OCI-M2 (cell line): ENCODE results near the gene CEMP1.
"Not testable (repeated sequence)": the region's sequence is repeated elsewhere in the genome, so short reads cannot be mapped to it uniquely, and the experiment has no call there.

Experiments used
- DNase-seq: peaks from one replicate; lab custom pipeline; 2025; ENCODE audit not compliant: unreplicated experiment; lab: John Stamatoyannopoulos, UW

Gene CEMP1

DNA sequence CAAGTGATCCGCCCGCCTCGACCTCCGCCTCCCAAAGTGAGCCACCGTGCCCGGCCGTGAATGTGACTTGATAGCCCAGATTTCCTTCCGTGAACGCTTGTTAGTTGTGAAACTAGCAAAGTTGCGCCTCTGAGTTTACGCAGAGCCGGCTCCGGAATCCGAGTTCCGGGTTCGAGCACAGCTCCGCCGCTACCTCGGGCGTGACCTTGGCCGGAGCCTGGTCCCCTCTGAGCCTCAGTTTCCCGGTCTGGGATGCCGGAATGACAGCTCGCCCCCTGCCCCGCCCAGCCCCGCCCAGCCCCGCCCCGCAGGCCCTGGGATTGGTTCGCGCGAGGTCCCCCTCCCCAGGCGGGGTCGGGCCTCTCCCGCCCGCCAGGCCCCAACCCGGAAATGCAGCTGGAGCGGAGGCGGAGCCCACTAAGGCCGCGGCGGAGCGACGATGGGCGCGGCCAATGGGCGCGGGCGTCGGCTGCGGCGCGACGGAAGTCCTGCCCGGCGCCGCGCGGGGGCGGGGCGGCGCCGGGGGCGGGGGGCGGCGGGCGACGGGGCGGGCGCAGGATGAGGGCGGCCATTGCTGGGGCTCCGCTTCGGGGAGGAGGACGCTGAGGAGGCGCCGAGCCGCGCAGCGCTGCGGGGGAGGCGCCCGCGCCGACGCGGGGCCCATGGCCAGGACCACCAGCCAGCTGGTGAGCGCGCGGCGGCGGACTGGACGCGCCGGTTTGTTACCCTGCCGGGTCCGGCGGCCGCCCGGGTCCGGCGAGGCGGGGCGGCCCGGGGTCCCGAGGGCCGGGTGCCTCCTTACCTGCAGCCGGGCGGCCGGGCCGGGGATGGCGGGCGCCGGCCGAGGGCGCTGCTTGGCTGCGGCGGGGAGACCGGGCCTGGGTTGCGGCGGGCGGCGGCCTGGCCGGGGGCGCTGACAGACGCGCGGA is 6.5 kb upstream of the CEMP1 start, which contains the start of gene PDPK1:
Gene PDPK1, plus strand, starts transcription at position 571 of the 929 bp plus-strand sequence. Its CDS starts 92 bp downstream, at position 663.
- no peak for DNase-seq

DNA sequence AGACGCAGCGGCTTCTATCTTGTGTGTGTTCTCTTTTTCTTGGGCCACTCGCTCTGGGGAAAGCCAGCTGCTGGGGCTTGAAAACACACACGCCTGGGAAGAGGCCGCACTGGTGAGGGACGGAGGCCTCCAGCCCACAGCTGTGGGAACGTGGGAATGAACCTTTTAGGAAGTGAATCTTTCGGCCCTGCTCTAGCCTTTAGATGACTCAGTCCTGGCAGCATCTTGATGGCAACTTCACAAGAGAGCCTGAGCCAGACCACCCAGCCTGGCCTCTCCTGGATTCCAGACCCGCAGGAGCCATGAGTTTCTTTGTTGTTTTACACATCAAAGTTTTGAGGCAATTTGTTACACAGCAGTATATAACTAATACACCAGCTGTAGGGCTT is 4.4 kb upstream of the CEMP1 start:
- DNase-seq: no peak

DNA sequence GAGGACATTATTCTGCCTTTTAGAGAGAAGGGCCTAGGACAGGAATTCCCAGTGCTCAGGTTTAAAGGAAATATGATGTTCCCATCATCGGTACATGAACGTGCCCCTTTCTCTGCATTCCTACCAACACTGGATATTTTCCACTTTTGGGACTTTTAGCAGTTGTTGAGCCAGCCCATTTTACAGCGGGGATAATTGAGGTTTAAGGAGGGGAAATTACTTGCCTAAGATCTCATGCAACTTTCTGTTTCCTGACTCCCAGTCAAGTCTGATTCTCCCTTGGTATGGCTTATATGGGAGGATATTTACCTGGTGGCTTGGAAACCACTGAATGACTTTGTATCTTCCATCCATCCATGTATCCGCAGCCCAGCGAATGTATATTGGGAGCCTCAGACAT is 3.1 kb upstream of the CEMP1 start:
- not testable (repeated sequence) for DNase-seq

DNA sequence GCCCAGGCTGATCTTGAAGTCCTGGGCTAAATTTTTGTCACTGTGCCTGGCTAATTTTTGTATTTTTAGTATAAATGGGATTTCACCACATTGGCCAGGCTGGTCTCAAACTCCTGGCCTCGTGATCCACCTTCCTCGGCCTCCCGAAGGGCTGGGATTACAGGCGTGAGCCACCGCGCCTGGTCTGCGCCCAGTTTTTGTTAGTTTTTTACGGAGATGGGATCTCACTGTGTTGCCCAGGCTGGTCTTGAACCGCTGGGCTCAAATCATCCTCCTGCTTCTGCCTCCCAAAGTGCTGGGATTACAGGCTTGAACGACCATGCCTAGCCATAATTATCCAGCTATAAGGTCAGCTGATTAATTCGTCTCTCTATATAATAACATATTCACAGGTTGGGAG is 2.7 kb upstream of the CEMP1 start:
- DNase-seq: no peak

DNA sequence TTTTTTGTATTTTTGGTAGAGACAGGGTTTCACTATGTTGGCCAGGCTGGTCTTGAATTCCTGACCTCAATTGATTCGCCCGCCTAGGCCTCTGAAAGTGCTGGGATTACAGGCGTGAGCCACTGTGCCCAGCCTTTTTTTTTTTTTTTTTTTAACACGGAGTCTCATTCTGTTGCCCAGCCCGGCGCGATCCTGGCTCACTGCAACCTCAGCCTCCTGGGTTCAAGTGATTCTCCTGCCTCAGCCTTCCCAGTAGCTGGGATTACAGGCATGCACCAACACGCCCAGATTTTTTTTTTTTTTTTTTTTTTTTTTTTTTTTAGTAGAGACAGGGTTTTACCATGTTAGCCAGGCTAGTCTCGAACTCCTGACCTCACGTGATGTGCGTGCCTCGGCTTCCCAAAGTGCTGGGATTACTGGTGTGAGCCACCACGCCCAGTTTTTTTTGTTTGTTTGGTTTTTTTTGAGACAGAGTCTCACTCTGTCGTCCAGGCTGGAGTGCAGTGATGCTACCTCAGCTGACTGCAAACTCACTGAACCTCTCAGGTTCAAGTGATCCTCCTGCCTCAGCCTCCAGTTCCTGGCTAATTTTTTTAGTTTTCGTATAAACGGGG is 2.0 kb upstream of the CEMP1 start:
- not testable (repeated sequence) for DNase-seq

DNA sequence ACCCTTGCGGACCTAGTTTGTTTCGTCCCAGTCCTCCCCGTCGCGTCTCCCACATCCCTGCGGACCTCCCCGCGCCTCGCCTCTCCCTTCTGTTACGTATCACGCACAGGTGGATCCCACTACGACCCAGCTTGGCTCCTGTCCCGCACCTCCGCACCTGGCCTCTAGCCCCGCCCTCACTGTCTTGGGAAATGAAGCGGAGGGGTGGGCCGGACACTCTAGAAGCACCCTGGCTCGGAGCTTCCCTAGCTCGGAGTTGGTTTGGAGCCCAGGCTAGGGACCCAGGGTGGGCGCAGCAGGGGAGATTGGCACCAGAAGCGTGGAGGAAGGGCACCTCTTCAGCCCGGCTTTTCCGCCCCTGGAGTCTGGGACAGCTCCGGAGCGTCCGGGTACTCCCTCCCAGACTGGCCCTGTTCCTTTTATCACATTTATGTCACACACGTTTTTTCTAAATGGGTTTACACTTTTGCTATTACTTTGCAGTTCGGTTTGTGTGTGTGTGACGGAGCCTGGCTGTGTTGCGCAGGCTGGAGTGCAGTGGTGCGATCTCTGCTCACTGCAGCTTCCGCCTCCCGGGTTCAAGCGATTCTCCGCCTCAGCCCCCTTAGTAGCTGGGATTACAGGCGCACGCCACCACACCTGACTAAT is 1.4 kb upstream of the CEMP1 start:
- DNase-seq: no peak

DNA sequence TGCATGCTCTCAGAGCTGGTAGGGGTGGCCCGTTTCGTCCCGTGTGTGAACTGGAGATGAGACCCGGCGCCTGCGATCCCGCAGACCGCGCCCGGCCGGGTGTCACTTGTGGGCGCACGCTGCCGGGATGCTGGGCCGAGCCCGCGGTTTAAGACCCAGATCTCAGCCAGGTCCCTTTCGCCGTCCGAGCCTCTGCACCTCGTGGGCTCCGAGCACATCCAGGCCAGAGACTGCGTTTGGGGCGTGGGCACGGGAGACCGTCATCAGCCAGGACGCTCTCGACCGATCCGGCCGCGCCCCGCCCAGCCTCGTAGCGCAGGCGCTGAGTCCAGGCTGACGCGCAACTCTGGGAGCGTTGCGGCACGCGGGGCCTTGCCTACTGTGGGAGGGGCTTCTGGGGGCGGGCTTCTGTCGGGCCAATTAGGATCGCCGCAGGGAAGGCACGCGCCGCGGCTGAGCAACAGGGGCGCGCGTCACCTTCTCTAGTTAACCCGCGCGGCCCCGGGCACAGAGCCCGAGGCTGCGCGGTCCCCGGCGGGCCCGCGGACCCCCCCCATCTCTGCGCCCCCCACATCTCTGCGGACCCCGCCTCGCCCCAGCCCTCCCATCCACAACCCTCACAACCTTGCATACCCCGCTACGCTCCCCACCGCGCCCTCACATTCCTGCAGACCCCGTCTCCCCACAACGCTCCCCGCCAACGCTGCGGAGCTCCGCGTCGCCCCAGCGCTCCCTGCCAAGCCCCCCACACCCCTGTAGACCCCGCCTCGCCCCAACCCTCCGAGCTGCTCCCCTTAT is 687 bp upstream of the CEMP1 start:
- no peak for DNase-seq

DNA sequence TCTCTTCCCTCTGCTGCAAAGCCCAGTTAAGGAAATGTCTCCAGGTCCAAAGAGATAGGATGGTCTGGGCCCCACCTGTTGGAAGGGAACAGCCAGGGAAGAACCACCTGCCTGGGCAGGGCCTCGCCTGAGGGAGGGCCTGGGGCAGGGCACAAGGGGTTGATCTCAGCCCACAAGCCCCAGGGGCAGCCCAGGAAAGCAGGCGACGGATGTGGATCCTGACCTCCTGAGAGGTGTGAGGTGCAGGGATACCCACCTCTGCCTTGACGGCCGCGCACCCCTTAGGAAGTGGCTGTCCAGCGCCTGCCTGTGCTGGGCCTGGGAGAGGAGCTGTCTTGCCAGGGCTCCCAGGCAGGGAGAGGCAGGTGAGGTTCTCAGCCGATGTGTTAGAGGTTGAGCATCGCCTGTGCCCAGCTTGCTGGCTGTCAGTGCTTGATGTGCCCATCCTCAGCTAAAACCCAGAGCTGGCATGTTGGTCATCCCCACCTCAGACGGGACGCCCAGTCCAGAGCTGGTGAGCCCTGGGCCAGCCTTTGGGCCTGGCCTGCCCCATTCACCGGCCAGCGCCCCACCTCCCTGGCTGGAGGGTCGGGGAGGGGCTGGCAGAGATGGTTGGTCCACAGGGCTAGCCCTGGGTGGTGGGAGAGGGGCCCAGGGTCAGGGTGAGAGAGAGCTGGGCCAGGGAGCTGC is 434 bp downstream of the CEMP1 start:
- no peak for DNase-seq

DNA sequence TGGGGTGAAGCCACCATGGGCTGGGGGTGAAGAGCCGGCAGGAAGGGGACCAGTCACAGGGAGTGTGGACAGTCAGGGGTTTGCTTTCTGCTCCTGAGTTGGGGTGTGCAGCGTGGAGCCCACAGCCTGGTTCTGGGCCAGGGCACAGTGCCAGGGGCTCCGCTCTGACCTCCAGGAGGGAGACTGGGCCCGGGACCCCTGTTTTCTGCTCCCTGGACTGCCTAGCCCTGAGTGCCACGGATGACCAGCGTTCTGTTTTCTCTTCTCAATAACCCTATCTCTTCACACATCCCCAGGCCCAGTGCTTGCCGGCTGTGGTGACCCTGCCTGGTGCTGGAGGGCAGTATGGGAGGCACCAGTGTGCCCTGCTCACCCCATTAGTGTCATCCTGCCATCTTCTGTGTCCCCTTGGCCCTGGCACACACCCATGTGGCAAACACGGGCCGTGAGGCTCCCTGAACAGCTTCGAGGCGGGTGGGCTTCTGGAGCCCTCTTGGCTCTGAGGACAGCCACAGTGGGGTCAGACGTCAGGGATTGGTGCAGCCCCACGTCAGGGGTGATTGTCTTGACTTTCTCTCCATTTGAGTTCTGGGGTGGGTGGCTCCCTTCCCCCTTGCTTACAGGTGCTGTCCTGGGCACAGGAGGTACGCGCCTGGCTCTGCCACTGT is 1.1 kb downstream of the CEMP1 start:
- no peak for DNase-seq

DNA sequence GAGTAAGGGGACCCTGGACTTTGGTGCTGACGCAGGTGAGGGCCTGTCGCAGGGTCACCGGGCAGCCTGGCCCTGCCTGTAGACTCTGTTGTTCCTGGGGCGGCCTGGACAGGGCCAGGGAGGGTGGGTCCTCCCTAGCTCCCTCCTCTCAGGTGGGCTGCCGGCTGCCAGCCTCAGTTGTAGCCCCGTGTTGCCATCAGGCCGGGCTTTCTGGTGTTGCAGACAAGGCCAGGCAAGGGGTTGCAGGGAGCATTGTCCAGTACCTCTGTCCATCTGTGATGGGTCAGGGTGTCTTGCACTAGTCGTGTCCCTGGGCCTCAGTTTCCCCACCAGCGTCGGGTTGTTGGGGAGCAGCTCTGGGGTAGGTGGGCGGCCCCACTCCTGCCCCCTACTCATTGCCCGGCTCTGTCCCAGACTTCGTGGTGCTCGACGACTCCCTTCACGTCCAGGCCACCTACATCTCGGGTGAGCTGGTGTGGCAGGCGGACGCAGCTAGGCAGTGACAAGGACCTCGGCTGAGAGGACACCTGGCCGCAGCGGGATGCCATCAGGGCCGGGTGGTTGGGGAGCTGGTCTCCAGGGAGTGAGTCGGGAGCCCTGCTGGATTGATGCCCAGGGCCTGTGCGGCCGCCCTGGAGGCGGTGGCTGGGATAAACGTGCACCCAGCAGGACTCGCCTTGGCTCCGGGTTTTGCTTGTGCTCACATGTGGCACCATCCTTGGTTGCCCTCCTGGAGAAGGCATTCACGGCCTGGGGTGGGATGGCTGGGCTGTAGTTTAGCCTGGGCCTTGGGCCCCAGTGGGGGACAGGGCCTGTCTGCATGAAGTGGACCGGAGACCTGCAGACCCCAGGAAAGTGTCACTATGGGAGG is 1.9 kb downstream of the CEMP1 start:
- DNase-seq: no peak

DNA sequence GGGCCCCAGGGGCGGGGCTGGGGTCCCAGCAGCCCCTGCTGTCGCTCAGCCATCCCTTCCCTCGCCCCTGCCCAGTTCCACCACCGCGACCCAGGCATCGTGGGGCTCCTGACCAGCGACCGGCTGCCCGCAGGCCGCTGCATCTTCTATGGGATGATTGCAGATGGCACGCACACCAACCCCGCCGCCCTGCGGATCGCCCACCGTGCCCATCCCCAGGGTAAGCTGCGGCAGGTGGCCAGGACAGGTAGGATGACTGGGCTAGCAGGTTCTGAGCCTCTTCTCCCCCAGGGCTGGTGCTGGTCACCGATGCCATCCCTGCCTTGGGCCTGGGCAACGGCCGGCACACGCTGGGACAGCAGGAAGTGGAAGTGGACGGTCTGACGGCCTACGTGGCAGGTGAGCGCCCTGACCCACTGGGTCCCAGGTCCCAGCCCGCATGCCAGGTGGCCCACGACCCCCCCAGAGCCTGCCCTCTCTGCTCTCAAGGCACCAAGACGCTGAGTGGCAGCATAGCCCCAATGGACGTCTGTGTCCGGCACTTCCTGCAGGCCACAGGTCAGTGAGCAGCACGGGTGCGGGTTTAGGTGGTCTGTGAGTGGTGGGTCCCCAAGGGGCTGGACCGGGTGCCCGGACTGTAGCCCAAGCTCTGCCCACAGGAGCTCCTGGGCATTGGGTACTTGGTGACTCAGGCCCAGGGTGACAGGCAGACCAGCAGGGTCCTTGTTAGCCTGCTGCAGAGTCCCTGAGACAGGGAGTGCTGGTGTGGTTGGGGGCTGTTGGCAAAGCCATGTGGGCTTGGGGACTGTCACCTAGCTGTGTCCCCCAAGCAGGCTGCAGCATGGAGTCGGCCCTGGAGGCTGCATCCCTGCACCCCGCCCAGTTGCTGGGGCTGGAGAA is 2.8 kb downstream of the CEMP1 start:
- no peak for DNase-seq

DNA sequence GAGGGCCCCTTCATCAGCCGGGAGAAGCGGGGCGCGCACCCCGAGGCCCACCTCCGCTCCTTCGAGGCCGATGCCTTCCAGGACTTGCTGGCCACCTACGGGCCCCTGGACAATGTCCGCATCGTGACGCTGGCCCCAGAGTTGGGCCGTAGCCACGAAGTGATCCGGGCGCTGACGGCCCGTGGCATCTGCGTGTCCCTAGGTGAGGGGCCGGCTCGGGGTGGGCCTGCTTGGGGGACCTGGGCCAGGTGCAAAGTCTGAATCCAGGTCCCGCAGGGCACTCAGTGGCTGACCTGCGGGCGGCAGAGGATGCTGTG is 3.5 kb downstream of the CEMP1 start:
- no peak for DNase-seq

DNA sequence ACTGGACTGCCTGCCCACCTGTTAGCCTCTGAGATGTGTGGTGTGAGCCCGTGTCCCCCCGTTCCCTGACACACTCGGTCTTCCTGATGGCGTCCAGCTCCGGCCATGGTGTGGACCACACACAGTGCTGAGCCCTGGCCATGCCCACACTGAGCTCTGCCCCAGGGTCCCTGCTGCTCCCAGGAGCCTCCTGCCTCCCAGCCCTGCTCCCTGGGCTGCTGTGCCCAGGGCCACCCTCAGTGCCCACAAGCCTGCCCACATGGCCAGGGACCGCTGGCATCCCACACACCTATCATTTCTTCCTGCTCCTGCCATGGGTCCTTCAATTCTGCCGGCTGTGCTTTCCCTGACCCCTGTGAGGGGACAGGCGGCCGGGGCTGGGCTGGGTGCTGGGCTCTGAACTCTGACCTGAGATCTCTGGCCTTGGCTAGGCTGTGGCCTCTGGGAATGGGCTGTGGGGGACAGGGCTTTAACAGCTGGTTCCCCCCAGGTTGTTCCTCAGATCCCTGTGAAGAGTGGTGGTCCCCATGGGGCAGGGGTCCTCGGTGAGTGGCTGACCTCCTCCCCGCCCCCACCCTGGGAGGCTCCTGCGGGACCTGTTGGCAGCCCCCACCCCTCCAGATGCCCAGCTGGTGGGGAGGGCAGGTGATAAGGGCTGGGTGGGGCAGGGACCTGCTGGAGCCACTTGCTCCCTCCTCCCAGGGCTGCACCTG is 4.0 kb downstream of the CEMP1 start:
- DNase-seq: no peak

DNA sequence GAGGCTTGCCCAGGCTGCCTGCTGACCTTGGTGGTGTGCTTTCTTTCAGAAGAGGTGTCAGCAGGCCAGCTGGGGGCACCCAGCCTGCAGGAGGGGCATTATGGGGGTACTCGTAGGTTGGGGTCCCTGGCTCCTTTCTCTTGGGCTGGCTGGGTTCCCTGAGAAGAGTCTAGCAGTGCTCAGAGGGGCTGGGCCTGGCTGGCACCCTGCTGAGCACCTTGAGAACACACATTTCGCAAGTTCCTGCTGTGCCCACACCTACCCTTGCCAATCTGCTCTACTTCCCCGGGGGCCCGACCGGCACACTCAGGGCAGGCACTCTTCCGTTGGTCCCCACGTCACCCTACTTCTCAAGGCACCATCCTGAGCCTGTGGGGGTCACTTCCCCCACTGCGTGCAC is 5.1 kb downstream of the CEMP1 start:
- DNase-seq: no peak

DNA sequence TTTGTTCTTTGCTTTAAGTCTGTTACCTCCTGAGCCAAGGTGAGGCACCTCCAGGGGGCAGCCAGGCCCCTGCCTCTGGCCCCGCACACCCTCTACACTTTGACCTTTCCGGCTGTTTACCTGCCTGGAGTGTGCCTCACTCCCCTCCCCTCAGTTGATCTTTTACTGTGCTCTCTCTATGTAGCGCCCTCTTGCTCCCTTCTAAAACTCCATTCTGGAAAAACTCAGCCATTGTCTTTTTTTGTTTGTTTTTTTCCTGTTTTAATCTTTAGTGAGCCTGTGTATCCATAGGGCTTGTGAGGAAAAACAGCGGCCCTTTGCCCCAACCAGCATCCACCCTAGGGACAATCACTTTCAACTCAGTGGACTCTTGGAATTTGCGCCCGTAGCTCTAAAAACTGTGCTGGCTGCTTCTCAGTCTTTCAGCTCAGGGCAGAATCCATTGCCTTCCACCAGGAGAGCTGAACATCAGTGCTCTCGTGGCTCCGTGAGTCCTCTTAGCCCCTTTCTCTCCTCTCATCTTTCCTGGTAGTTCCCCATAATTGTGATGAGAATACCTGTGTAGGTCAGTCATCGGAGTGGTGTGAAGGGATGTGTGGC is 6.8 kb downstream of the CEMP1 start:
- DNase-seq: no peak

DNA sequence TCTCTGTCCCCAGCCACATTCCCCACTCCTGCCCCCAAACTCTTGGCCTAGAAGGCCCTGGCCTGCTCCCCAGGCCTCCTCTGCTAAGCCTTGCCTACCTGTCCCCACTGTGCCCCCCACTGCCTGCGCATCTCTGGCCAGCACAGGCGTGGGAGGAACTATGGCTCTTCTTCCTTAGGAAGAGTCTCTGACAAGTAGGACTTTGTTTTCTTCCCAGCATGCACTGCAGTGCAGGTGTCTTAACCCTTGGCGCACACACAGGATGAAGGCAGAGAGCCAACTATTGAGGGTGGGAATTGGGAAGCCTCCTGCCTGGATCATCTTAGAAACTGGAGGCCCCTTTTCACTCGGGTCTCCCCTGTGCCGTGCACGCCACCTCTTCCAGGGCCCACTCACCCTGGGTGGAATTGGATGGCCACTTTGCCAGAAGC is 7.4 kb downstream of the CEMP1 start:
- no peak for DNase-seq
